Stimulated activated CD8-positive, alpha-beta memory T cell treated with anti-CD3 and anti-CD28 coated beads, Interleukin-2, amount 100 ng/mL, for 48 hours (primary cell): ENCODE results near the gene ERGIC1.

ENCODE experiments used
- DNase-seq, 2 donors: peaks; one replicate each; pipeline ENCODE4 v3.0.0-alpha.2; 2020; ENCODE audit warnings: low read depth in 2 of 2

The ERGIC1 gene

DNA sequence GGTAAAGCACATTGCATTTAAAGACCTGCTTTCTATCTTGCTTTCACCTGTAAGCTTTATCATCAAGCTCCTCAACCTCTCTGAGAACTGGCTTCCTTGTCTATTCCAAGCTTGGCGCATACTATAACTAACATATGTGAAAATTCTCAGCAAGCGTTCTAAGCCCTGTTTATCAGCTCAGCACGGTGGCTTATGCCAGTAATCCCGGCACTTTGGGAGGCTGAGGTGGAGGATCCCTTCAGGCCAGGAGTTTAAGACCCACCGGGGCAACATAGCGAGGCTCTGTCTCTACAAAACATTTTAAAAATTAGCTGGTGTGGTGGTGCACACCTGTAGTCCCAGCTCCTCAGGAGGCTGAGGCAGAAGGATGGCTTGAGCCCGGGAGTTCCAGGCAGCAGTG, 147.9 kb downstream of the ERGIC1 start:
- DNase-seq: no peak

DNA sequence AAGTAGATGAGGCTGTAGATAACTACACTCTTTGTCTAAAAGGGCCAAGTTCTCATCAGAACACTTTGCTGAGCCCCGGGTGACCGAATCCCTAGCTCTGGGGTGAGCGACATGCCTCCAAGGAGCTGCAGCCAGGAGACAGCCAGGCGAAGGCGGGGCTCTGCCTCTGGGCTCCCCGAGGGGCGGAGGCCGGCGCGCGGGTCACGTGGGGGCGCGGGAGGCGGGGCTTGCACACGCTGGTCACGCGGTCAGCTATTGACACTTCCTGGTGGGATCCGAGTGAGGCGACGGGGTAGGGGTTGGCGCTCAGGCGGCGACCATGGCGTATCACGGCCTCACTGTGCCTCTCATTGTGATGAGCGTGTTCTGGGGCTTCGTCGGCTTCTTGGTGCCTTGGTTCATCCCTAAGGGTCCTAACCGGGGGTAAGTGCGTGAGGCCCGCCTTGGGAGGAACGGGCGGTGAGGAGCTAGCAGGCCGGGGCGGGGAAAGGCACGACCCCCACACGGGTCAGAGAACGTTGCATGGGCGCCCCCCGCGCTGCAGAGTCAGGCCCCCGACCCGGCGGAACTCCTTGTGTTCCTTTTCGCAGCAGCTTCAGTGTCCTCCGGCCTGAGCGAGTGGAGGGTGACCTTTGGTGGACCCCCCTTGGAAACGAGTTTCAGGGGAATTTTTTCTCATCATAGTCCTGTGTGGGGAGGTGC, 149.6 kb downstream of the ERGIC1 start, which contains the start of gene ATP6V0E1:
Gene ATP6V0E1, plus strand, starts transcription at position 230 of the 702 bp plus-strand sequence. Its CDS starts 90 bp downstream, at position 320.
- peak; percentile 95 to 96 for DNase-seq

DNA sequence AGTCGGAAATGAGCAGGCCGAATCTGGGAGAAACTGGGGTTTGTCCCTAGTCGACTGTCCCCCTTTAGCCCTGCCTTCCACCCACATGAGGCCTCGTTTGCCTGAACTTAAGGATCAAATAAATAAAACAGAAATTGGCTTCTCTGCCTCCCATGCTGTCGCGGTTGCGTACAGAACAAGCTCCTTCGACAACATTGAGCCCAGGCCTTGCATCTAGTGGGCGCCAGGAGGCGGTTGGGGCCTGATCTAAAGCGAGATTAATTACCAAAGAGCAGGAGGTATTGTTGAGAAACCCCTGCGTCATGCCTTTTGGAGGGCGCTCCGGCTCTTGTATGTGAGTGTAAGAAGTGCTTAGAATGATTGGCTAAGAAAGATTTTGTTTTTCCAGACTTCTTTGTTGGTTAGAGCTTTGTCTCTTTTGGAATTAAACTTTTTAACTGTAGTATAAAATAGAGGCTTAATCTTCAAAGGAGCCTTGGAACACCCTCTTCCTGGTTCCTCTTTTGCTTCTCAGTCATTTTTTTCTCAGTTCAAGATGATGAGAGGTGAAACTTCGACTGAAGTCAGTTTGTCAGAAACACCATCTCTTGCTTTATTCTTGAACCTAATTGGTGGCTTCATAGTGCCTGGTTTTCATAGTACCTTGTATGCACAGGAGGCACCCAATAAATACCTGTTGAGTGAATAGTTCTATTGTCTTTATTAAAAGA, 150.3 kb downstream of the ERGIC1 start:
- DNase-seq: peak; percentile 52 to 62

DNA sequence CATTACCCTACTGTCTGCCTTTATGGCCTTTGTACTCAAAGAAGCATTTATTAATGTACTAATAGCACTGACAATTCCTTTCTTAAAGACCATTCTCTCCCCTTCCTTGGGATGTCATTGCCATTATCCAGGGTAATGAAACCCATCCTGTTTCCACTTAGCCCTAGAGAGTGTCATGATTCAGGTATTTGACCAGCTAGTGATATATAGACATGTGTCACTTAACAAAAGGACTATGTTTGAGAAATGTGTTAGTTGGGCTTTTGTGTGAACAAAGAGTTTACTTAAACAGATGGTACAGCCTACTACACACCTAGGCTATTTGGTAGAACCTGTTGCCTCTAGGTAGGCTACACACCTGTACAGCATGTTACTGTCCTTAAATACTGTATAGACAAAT, 151.5 kb downstream of the ERGIC1 start:
- DNase-seq: no peak

DNA sequence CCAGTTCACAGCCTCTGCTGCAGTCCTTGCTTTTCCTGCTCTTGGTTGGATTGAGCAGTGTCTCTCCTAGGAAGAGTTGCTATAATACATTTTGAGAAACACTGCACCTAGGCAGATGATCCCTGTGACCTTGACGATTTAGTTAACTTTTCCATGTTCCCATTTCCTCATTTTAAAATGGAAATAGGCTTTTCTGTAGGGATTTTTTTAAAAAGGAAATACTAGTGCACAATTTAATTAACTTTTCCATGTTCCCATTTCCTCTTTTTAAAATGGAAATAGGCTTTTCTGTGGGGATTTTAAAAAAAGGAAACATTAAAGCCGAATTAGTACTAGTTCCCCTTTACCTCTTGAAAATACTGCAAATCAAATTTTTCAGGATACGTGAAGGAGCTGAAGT, 154.2 kb downstream of the ERGIC1 start:
- no peak for DNase-seq

DNA sequence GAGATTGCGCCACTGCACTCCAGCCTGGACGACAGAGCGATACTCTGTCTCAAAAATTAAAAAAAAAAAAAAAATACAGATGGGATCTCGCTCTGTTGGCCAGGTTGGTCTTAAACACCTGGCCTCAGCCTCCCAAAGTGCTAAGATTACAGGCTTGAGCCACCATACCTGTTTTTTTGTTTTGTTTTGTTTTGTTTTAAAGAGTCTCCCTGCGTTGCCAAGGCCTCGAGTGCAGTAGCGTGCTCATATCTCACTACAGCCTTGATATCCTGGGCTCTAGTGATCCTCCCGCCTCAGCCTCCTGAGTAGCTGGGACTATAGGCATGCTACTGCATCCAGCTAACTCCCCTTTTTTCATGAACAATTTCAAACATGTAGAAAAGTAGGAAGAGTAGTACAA, 156.7 kb downstream of the ERGIC1 start:
- DNase-seq: no peak

DNA sequence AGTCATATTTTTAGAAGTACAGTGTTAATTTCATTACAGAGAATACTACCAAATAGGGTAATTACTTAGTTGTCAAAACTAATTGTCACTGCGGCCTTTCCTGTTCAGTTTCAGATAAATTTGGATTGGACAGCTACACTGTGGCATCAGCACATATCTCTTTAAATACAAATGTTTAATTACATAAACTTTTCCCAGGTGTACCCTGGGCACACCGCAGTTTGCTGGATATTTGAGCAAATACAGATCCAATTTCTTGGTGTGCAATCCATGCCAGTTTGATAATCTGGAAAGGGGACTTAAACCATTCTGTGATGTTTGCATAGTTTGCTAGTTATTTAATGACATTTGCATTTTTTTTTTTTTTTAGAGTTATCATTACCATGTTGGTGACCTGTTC, 160.4 kb downstream of the ERGIC1 start:
- no peak for DNase-seq

DNA sequence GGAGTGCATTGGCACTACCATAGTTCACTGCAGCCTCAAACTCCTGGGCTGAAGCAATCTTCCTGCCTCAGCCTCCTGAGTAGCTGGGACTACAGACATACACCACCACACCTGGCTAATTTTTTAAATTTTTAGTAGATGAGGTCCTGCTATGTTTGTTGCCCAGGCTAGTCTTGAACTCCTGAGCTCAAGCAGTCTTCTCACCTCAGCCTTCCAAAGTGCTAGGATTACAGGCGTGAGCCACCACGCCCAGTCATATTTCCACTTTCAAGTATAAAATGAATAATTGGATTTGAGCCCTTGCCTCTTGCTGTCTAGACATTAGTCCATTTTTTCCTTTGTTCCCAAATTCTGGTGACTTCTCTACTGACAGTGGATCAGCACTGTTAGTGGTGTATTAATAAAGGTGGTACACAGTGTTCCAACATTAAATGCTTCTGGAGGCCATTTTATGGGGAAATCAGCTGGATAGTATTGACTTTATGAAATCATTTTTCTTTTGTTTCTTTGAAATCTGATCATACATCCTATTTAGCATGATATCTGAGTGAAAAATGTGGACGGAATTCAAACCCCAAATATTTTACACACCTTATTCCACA, 165.4 kb downstream of the ERGIC1 start:
- no peak for DNase-seq

DNA sequence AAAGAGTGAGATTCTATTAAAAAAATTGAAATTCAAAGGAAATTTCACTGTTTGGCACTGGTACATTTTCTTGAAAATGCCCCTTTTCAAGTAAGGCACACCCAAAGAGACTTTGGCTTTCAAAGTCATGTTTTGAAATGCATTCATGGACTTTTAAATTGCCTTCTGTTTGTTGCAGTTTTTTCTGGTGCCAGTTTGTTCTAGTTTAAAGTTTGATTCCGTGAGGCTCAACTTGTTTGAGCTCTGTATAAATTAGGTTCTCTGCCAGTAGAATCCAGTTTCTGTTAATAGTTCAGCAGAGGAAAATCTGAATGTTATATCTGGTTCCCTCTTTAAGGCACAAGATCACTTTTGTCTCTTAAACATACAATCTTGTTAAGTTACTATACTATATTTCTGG, 165.9 kb downstream of the ERGIC1 start:
- DNase-seq: no peak

DNA sequence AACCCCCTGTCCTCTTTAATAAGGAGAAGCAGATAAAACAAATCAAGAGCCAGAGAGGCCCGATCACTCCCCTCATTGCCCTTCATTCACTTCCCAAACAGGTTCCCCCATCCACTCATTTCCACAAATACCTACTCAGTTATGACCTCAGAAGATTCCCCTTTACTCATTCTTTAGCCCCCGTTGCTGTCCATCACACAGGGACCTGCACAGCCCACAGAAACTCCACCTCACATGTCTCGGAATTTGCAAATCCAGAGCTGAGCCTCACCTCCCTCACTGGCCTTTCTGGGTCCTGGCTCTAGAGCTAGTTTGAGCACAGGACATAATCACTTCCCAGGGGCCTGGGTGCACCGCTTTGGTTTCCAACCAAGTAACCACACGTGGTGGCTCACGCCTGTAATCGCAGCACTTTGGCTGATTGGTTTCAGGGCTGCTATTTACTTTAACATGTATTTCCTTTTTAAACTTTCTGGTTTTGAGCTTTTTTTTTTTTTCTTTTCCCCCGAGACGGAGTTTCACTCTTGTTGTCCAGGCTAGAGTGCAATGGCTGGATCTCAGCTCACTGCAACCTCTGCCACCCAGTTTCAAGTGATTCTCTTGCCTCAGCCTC, 167.3 kb downstream of the ERGIC1 start:
- DNase-seq: peak; percentile 6 to 9
